T-helper 1 cell (primary cell): ENCODE results near the gene FZD1.

ENCODE experiments used
- DNase-seq, 5 donors: peaks; one replicate each; pipeline ENCODE4 v3.0.0-alpha.2; 2012 to 2020

Gene FZD1

GRCh38 chr7:91265693-91266066, 1.4 kb downstream of the FZD1 start:
- no peak for DNase-seq

- no peak for DNase-seq
These were observed 1.9 kb downstream of the FZD1 start for GRCh38 chr7:91266067-91266688.

- DNase-seq: no peak
These were observed 2.5 kb downstream of the FZD1 start for GRCh38 chr7:91266689-91267090.

GRCh38 chr7:91267171-91267955, 3.1 kb downstream of the FZD1 start:
- no peak for DNase-seq

DNA sequence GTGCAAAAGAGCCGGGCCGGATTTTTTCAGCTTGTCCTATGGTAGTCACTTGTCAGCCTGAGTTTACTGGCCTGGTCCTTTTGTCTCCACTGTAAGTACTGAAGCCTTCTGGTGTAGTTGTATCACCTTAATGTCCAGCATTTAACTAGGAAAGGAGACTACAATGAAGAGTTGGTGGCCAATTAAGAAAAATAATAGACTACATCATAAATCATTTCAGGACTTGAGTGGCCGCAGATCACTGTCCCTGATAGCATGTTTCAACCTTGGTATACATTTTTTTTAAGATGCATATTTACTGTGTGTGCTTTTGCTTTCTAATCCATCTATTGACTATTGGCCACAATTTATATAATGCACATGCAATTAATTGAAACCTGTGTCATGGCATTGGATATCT, 6.1 kb downstream of the FZD1 start:
- DNase-seq: no peak

DNA sequence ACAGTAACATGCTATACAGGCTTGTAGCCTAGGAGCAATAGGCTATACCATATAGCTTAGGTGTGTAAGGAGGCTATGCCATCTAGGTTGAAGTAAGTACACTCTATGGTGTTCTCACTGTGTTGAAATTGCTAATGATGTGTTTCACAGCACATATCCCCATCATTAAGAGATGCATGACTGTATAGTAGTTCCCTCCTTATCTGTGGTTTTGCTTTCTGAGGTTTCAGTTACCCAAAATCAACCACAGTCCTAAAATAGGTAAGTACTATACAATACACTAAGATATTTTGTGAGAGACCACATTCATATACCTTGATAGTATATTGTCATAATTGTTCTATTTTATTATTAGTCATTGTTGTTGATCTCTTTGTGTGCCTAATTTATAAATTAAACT, 12.7 kb downstream of the FZD1 start:
- DNase-seq: no peak

DNA sequence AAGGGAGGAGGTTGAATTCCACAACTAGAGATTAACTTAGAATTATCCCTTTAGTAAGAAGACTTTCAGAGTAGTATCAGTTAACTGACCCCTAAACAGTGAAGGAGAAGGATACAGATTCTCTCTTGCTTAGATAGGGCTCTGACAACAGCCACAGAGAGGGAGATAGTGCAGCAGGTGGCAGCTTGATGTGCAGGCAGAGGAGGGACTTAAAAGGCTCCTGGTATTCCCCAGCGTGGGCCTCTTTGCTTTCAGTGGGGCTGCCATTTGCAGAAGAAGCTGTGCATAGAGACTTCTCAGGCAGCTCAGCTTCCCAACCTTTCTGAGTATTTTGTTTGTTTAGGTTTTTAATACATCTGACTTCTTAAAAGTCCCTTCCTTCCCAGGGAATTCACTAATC, 16.0 kb downstream of the FZD1 start:
- no peak for DNase-seq

- no peak for DNase-seq
These were observed 16.4 kb downstream of the FZD1 start for GRCh38 chr7:91280604-91281003.

DNA sequence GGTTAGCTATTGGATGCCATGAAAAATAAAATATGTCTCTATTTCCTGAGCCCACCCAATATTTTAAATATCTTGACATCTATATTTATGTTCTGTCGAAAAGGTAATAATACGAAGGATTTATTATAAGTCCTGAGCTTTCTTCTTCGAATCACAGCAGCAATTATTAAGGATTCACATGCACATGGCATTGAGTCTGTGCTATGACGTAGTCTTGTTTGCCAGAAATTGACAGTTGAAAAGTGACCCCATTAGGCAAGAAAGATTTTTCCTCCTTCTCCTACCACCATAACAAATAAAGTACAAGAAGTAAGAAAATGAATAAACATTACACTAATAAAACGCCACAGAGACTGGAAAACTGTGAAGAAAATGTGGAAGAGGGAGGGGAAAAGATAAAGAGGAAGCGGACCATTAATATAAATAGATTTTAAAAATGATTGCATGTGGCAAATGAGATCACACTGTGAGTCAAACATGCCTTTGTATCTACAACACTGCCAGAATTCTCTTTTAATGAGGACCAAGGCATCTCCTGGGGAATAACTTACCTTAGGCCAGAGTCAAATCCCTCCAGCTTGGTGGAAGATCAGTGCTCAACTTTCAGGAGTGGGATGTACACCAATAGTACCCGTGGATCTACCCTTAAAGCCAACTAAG, 21.6 kb downstream of the FZD1 start:
- no peak for DNase-seq

DNA sequence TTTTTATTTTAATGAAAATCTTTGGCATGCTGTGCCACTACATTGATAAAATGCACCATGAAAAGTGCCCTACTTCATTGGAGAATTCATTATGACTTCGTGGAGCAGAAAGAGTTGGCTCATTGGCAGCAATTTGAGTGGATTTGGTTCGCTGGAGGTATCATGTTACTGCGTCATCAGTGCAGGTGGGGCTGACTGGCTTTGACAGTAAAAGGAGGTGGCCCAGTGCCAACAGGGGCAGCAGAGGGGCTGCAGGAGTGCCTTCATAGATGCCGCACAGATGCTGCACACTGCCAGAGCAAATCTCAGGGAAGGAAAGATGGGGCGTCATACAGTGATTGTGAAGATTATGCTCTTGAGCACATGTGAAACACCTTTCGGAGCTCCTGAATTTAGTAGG, 22.2 kb downstream of the FZD1 start:
- no peak for DNase-seq

GRCh38 chr7:91287371-91288084, 23.3 kb downstream of the FZD1 start:
- DNase-seq: no peak

DNA sequence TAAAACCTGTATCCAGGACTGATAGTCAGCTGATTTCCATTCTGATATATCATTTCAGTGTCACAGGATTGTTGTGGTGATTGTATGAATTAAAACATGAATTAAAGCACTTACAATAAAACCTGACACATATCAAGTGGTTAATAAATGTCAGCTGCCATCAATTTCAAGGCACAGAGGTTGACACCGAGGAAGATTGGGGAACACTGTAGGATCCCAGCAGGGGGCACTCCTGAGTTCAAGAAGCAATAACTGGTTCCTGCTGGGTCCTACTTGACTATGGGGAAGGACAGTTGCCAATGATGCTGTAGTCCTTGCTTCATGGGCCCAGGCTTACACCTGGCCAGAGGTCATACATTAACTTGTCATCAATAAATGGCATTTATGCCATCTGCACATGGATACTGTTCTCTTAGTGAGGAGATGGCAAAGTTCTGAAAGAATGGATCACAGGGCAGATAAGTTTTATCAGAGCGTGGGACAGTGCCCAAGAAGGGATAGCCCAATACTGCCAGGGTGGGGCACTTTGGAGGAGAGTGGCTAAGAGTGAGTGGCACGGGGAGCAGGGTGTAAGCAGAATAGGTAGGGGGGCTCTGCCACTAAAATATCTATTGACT, 24.1 kb downstream of the FZD1 start:
- DNase-seq: no peak

DNA sequence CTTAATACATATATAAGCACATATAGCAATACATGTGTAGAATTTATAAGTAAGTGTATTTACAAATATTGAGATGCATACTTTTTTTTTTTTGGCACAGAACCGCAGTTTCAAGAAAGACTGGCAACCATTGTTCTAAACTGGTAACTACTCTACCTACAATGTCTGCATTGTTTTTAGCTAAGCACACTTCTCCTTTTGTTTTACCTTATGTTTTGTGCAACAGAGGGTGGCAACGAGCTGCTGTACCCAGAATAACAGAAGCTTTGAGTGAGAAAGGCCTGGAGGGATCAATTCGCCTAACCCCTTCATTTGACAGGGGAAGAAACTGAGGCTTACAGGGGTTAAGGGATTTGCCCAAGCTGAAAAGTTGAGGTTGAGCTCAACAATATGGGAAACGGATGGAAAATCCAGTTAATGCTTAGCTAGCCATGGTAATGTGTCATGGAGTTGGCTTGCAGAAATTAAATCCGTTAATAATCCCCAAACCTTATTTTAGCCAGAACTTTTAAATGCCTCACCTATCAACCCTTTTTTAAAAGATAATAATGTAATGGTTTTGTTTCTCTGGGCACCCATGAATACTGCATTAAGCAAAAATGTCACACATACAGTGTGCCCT, 25.5 kb downstream of the FZD1 start:
- no peak for DNase-seq

DNA sequence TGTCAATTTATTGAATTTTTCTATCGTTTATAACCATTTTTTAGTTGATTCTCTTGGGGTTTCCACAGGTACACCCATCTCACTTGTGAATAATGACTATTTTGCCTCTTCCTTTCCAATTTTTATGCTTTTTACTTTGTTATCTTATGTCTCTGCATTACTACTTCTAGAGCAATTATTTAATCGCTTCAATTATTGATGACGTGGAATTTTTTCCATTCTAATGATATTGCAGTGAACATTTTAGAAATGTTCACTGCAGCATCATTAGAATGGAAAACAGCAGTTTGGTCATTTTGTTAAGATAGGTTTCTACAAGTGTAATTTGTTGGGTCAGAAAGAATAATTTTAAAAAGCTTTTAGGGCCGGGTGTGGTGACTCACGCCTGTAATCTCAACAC, 27.1 kb downstream of the FZD1 start:
- no peak for DNase-seq

- no peak for DNase-seq
These were observed 27.7 kb downstream of the FZD1 start for GRCh38 chr7:91291902-91292301.

GRCh38 chr7:91292506-91292905, 28.3 kb downstream of the FZD1 start:
- no peak for DNase-seq

GRCh38 chr7:91293136-91293535, 28.9 kb downstream of the FZD1 start:
- DNase-seq: no peak

GRCh38 chr7:91293840-91294239, 29.6 kb downstream of the FZD1 start:
- DNase-seq: no peak

DNA sequence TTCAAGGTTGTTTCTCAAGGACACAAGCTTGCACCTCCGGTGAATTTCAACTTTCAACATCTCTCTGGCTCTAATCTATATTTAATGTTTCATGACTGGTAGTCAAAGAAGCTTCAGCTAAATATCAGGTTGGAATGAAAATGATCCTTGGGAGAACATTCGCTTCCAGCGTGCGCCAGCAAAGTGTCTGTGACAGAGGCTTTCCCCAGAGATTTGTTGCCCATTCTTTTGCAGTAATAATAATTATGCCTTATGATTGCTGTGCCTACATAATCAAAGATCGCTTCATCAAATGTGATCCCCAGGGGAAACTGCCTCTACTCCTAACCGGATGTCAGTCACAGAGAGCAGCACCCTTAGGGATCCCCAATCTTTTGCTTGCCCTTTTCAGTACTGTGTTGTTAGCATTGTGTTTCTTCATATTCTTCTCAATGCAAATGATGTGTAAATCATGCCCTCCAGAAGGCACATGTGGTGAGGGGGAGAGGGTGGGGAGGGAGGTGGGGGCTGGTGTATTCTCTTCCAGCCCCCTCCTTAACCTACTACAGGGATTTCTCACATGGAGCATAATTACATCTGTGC, 30.5 kb downstream of the FZD1 start:
- no peak for DNase-seq

DNA sequence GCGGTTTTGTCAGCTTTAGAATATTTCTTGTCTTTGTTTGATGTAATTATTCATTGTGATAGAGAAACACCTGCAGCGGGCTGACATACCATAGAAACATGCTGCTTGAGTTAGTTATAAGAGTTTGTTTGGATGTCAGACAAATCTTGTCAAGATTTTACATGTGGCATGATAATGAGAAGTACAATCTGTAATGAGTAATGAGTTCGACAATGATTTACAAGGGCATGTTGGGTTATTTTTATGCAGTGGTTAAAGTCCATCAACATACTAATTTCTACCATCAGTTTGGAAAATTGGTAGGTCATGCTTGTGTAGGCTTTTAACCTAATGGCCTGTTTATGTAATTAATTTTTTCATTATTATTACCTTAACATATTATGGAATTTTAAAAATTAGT, 31.3 kb downstream of the FZD1 start:
- no peak for DNase-seq

GRCh38 chr7:91297939-91298338, 33.7 kb downstream of the FZD1 start:
- DNase-seq: no peak
